Measurements from ENCODE around the gene TMEM87A. TPM values are rescaled to one million over a fixed set of nuclear protein-coding genes. Genes with fewer than 3 reads are reported as not detected.

Gene TMEM87A
- total RNA-seq, 3 donors from 2014 or later = 64.2 to 96.7 (median 93.6) TPM

DNA sequence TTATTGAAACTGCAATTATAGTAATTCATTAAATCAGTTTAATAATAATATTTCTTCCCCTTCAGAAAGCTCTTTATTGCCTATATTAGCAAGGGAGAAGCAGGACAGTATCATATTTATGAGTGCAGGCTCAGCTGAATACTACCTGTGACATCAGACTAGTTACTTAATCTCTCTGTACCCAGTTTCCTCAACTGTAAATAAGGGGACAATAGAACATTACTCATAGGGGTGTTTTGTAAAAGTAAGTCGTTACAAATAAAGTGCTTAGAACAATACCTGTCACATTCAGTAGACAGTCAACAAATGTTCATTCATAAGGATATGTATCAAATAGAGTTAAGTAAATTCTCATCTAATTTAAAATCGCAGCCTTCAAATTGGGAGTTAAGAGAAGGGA lies 53.0 kb downstream of the TMEM87A start:
- ATAC-seq = no peak
- intact Hi-C loops (cut with DNase I, micrococcal nuclease) = no loop called here

DNA sequence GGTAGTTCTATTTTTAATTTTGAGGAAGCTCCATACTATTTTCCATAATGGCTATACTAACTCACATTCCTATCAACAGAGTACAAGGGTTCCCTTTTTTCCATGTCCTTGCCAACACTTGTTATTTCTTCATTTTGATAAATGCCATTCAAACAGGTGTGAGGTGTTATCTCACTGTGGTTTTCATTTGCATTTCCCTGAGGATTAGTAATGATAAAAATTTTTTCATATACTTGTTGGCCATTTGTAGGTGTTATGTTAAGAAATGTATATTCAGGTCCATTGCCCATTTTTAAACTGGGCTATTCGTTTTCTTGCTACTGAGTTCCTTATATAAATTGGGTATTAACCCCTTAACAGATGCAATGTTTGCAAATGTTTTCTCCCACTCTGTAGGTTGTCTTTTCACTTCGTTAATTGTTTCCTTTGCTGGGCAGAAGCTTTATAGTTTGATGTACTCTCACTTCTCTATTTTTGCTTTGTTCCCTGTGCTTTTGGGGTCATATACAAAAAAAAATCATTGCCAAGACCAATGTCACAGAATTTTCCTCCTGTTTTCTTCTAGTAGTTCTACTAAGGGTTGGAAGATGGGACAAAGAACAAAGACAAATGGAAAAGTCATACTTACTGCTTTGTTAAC lies 54.2 kb downstream of the TMEM87A start:
- intact Hi-C loops (cut with DNase I, micrococcal nuclease) = no loop called here
- Histone ChIP-seq H3K36me3 (ENCODE audit: low read depth) (no peaks in the 10 kb centered on the region), H3K9me3 (no peaks in the 10 kb centered on the region), H3K4me1 (ENCODE audit: low read depth) (no peaks in the 10 kb centered on the region), H3K4me3 (no peak overlapping the region)
- TF ChIP-seq, protein P1, sequence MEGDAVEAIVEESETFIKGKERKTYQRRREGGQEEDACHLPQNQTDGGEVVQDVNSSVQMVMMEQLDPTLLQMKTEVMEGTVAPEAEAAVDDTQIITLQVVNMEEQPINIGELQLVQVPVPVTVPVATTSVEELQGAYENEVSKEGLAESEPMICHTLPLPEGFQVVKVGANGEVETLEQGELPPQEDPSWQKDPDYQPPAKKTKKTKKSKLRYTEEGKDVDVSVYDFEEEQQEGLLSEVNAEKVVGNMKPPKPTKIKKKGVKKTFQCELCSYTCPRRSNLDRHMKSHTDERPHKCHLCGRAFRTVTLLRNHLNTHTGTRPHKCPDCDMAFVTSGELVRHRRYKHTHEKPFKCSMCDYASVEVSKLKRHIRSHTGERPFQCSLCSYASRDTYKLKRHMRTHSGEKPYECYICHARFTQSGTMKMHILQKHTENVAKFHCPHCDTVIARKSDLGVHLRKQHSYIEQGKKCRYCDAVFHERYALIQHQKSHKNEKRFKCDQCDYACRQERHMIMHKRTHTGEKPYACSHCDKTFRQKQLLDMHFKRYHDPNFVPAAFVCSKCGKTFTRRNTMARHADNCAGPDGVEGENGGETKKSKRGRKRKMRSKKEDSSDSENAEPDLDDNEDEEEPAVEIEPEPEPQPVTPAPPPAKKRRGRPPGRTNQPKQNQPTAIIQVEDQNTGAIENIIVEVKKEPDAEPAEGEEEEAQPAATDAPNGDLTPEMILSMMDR (IDR thresholded peaks at IDR 0.05) = no peak
- DNase-seq (no peak), ATAC-seq (no peak)

More for the DNA sequence above, 53.0 kb downstream of the TMEM87A start:
- H3K36me3 ChIP-seq (ENCODE audit: low read depth) = no peaks in the 10 kb centered on the region
- TF ChIP-seq, protein P1 (IDR thresholded peaks at IDR 0.05) = no peak
- no peak for DNase-seq
- H3K4me3 ChIP-seq = no peak overlapping the region
- no peaks in the 10 kb centered on the region for H3K9me3 ChIP-seq
- no peaks in the 10 kb centered on the region for H3K4me1 ChIP-seq (ENCODE audit: low read depth)

DNA sequence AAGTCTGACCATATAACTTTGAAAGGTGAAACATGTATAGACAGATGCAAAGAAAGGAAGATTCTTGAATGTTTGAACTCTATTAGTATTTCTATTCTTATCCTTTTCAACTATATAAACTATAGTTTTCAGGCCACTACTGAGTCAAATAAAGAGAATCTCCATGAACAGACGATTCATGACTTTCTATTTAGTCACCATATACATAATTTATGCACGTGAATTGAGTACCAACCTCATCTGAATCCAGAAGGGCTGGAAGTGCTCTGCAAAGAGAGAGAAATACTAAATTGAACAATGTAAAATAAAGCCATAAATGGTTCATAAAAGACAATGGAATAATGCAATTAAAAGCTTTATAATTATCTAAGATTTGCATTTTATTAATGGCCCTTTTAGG lies 55.7 kb downstream of the TMEM87A start:
- no peaks in the 10 kb centered on the region for H3K4me1 ChIP-seq (ENCODE audit: low read depth)
- intact Hi-C loops (cut with DNase I, micrococcal nuclease) = no loop called here
- TF ChIP-seq, protein P1 (IDR thresholded peaks at IDR 0.05) = no peak
- H3K4me3 ChIP-seq = no peak overlapping the region
- no peak for DNase-seq
- H3K9me3 ChIP-seq = no peaks in the 10 kb centered on the region
- no peaks in the 10 kb centered on the region for H3K36me3 ChIP-seq (ENCODE audit: low read depth)
- ATAC-seq = no peak

DNA sequence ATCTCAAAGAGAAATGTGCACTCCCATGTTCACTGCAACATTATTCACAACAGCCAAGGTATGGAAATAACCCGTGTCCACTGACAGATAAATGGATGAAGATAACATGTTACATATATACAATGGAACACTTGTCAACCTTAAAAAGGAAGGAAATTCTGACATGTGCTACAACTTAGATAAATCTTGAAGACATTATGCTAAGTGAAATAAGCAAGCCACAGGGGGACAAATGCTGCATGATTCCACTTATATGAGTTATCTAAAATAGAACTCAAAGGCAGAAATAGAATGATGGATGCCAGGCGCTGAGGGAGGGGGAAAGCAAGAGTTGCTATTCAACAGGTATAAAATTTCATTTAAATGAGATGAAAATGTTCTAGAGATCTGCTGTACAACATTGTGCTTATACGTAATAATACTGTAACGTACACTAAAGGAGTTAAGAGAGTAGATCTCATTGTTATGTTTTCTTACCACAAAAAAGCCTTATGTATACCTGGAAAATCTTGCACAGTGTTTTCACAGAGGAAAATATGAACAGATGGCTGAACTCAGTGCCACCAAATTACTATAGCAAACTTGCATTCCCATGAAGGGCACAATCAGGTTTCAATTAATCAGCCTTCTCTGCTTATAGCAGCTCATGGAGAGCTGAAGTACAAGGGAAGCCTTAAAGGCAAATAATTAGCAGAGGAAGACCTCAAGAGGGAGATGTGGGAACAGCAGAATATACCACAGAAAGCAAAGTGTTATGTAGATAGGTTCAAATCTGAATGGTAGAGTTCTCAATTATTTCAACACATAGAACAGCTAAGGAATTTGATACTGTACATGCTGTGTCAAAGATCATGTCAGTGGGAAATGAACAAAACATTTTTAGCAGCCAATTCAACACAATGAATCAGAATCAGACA lies 57.1 kb downstream of the TMEM87A start:
- intact Hi-C loops (cut with DNase I, micrococcal nuclease) = no loop called here
- no peaks in the 10 kb centered on the region for H3K36me3 ChIP-seq (ENCODE audit: low read depth)
- no peak for DNase-seq

DNA sequence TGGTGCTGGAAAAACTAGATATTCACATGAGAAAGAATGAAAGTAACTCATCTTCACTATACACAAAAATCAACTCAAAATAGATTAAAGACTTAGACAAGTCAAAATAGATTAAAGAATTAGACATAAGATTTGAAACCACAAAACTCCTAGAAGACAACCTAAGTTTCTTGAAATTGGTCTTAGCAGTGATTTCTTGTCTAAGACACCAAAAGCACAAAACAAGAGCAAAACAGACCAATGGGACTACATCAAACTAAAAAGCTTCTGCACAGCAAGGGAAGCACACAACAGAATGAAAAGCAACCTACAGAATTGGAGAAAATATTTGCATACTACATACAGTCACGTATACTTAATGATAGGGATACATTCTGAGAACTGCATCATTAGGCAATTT lies 58.6 kb downstream of the TMEM87A start:
- no peaks in the 10 kb centered on the region for H3K36me3 ChIP-seq (ENCODE audit: low read depth)
- intact Hi-C loops (cut with DNase I, micrococcal nuclease) = no loop called here
- TF ChIP-seq, protein P1 (IDR thresholded peaks at IDR 0.05) = no peak
- H3K4me3 ChIP-seq = no peak overlapping the region
- H3K9me3 ChIP-seq = no peaks in the 10 kb centered on the region
- ATAC-seq (no peak), DNase-seq (no peak)
- H3K4me1 ChIP-seq (ENCODE audit: low read depth) = no peaks in the 10 kb centered on the region

More for the DNA sequence above, 57.1 kb downstream of the TMEM87A start:
- ATAC-seq = no peak
- TF ChIP-seq, protein P1 (IDR thresholded peaks at IDR 0.05) = no peak
- Histone ChIP-seq H3K9me3 (no peaks in the 10 kb centered on the region), H3K4me1 (ENCODE audit: low read depth) (no peaks in the 10 kb centered on the region), H3K4me3 (no peak overlapping the region)

Data from mucosa of descending colon (tissue), 3 donors.